Measurements from ENCODE around the gene ODAD4. TPM values are rescaled to one million over a fixed set of nuclear protein-coding genes. Genes with fewer than 3 reads are reported as not detected.

The ODAD4 gene
- total and polyA plus RNA-seq, 2 of the 8 experiments (the other 6 are each of a cell fraction or from before 2014, with no cell fraction given), result 0.48 to 1.3 TPM

- Histone ChIP-seq H2BK12ac (ENCODE audit: low read depth, low read length) (no peak overlapping the region), H3K14ac (ENCODE audit: insufficient read length) (no peak overlapping the region), H3K79me1 (ENCODE audit: low read depth, low read length) (no peaks in the 10 kb centered on the region), H3K4me2 (ENCODE audit: insufficient read depth in 1 of 2, low read depth in 2 of 2, low read length in 2 of 2) (no peak overlapping the region), H4K20me1 (replicated peaks in 1 of 2; ENCODE audit: control insufficient read depth in 1 of 2, insufficient read depth in 2 of 2, low read length in 2 of 2) (peaks cover under 1 to 5% of the 10 kb centered on the region in 2 experiments), H3K9ac (replicated peaks in 1 of 4; ENCODE audit: extremely low read depth in 1 of 4, low read depth in 3 of 4, low read length in 3 of 4) (no peak overlapping the region), H2BK15ac (ENCODE audit: low read length) (no peak overlapping the region), H3K4me3 (ENCODE audit: extremely low read depth in 1 of 4, insufficient read depth in 2 of 4, low read depth in 3 of 4, low read length in 4 of 4) (no peak overlapping the region), H4K8ac (ENCODE audit: extremely low read depth, insufficient read depth, low read length) (no peak overlapping the region), H3K27ac (ENCODE audit: low read depth, low read length) (no peak overlapping the region), H3K27me3 (replicated peaks in 1 of 4; ENCODE audit: control insufficient read depth in 3 of 4, extremely low read depth in 1 of 4, insufficient read depth in 3 of 4, low read length in 3 of 4) (no peaks in the 10 kb centered on the region), H3K23ac (ENCODE audit: insufficient read length) (no peak overlapping the region), H4K5ac (ENCODE audit: insufficient read length, low read depth, low read length) (no peak overlapping the region), H2AFZ (ENCODE audit: low read length) (no peak overlapping the region), H3K18ac (ENCODE audit: extremely low read depth, low read length) (no peak overlapping the region), H2BK120ac (replicated peaks; ENCODE audit: low read depth, low read length) (no peak overlapping the region), H3K4me1 (replicated peaks in 1 of 4; ENCODE audit: control insufficient read depth in 3 of 4, insufficient read depth in 4 of 4, low read length in 3 of 4) (no peaks in the 10 kb centered on the region), H3K36me3 (ENCODE audit: control insufficient read depth in 2 of 4, insufficient read depth in 4 of 4, low read length in 3 of 4) (peaks cover 41 to 86% (median 75%) of the 10 kb centered on the region in 4 experiments), H3K56ac (replicated peaks; ENCODE audit: insufficient read length, low read depth, low read length) (no peak overlapping the region), H4K91ac (replicated peaks; ENCODE audit: insufficient read length, low read length) (no peak overlapping the region), H2AK5ac (ENCODE audit: low read depth, low read length) (no peak overlapping the region), H3K79me2 (ENCODE audit: control insufficient read depth in 1 of 2, insufficient read depth in 2 of 2, low read length in 2 of 2) (no peaks in the 10 kb centered on the region), H3K9me3 (ENCODE audit: insufficient read depth in 2 of 2, low read depth in 1 of 2, low read length in 1 of 2) (no peaks in the 10 kb centered on the region), H3K23me2 (ENCODE audit: low read depth, low read length) (no peaks in the 10 kb centered on the region; the same call in 1 of the 2 replicates), H2BK20ac (ENCODE audit: low read length) (no peak overlapping the region), H2BK5ac (ENCODE audit: low read depth, low read length) (no peak overlapping the region), H3K4ac (replicated peaks; ENCODE audit: insufficient read length, low read depth, low read length) (no peak overlapping the region)
- DNase-seq (ENCODE audit: low read depth in 1 of 2, low spot score in 2 of 2) (no peak), FAIRE-seq (no peak)
- ChIA-PET POLR2A (ENCODE audit: partially characterized antibody) (interaction anchor here (1.0 to 4.5 kb wide), 3 partner anchors 11 to 42 kb away, joined by 3 to 32 read pairs (median 15); partner anchors contain the start of genes CNP, DNAJC7 and NKIRAS2), CTCF (ENCODE audit: partially characterized antibody) (interaction anchor here (6.5 kb wide), 1 partner anchor 14 kb away, joined by 60 read pairs; the partner anchor contains the start of gene CNP)
- 93% methylated on average over 4 of the region's 4 CpGs; no CpG with 5 or more reads in 1 of the 2 experiments for WGBS, 2 experiments (ENCODE audit: extremely low coverage in 1 of 2, insufficient coverage in 1 of 2, insufficient read length in 1 of 2, insufficient replicate concordance in 2 of 2, low coverage in 1 of 2, low lambda C conversion rate in 2 of 2, missing lambda C conversion rate in 1 of 2)
- TF ChIP-seq CBX8 (IDR thresholded peaks at IDR 0.05; ENCODE audit: borderline replicate concordance, low read depth, low read length) (no peak), MAFK (IDR thresholded peaks at IDR 0.05; ENCODE audit: low read depth, low read length) (no peak), SIRT6 (IDR thresholded peaks at IDR 0.05; ENCODE audit: low read length) (no peak), GTF2F1 (IDR thresholded peaks at IDR 0.05; ENCODE audit: borderline replicate concordance, low read depth, low read length) (no peak), CHD1 (IDR thresholded peaks at IDR 0.05; ENCODE audit: low read depth, low read length) (no peak), CEBPB (IDR thresholded peaks at IDR 0.05; ENCODE audit: low read depth, low read length) (no peak), ASH2L (IDR thresholded peaks at IDR 0.05; ENCODE audit: low read length) (no peak), TCF12 (IDR thresholded peaks at IDR 0.05; ENCODE audit: low read depth, low read length) (no peak), SIX5 (IDR thresholded peaks at IDR 0.05; ENCODE audit: low read depth, low read length) (no peak), ATF2 (IDR thresholded peaks at IDR 0.05; ENCODE audit: low read length) (no peak), SP2 (IDR thresholded peaks at IDR 0.05; ENCODE audit: low read length) (no peak), NANOG (IDR thresholded peaks at IDR 0.05; ENCODE audit: insufficient read depth, low read depth, low read length, poor library complexity, severe bottlenecking) (no peak), ZNF274 (IDR thresholded peaks at IDR 0.05; ENCODE audit: borderline replicate concordance, extremely low read depth, low read length) (no peak), CBX5 (IDR thresholded peaks at IDR 0.05; ENCODE audit: low read depth, low read length) (no peak)
These were observed 47.6 kb downstream of the ODAD4 start for GRCh38 chr17:41977991-41978390.

All from H1 (cell line).